Measurements from ENCODE around the gene TTYH2. TPM values are rescaled to one million over a fixed set of nuclear protein-coding genes. Genes with fewer than 3 reads are reported as not detected.

The TTYH2 gene
- total RNA-seq, 1 experiment from 2014 or later = 0.12 TPM

DNA sequence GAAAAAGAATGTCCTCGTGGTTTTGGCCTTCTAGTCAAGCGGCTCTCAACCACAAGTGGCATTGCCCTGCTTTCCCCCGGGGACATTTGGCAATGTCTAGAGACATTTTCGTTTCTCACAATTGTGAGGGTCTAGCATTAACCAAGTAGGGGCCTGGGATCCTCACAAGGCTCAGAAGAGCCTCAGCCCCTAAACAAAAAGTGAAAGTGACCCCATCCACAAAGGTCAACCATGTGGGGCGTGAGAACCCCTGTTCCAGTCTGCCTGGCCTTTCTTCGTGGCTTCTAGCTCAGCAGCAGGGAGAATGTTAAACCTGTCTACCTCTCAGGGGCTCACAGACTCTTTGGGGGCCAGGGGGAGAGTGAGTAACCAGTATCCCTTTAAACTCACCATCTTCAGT is 14.7 kb upstream of the TTYH2 start:
- no peaks in the 10 kb centered on the region for H3K9me3 Mint-ChIP-seq (ENCODE audit: unreplicated experiment)
- peaks cover 13% of the 10 kb centered on the region for H3K36me3 Mint-ChIP-seq (ENCODE audit: insufficient read depth, unreplicated experiment)
- no peak for DNase-seq (ENCODE audit: unreplicated experiment)
- peaks cover 6% of the 10 kb centered on the region for H3K4me1 Mint-ChIP-seq (ENCODE audit: insufficient read depth, unreplicated experiment)
- TF ChIP-seq, protein P1, sequence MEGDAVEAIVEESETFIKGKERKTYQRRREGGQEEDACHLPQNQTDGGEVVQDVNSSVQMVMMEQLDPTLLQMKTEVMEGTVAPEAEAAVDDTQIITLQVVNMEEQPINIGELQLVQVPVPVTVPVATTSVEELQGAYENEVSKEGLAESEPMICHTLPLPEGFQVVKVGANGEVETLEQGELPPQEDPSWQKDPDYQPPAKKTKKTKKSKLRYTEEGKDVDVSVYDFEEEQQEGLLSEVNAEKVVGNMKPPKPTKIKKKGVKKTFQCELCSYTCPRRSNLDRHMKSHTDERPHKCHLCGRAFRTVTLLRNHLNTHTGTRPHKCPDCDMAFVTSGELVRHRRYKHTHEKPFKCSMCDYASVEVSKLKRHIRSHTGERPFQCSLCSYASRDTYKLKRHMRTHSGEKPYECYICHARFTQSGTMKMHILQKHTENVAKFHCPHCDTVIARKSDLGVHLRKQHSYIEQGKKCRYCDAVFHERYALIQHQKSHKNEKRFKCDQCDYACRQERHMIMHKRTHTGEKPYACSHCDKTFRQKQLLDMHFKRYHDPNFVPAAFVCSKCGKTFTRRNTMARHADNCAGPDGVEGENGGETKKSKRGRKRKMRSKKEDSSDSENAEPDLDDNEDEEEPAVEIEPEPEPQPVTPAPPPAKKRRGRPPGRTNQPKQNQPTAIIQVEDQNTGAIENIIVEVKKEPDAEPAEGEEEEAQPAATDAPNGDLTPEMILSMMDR (IDR thresholded peaks at IDR 0.05; ENCODE audit: unreplicated experiment) = no peak
- no peak overlapping the region for H3K4me3 Mint-ChIP-seq (ENCODE audit: unreplicated experiment)
- no peak overlapping the region for H3K27ac Mint-ChIP-seq (ENCODE audit: low read depth, unreplicated experiment)
- peaks cover 60% of the 10 kb centered on the region for H3K27me3 Mint-ChIP-seq (ENCODE audit: insufficient read depth, unreplicated experiment)
- intact Hi-C loops (cut with micrococcal nuclease) = loop anchor here (2.0 kb wide), 1 partner anchor 108 kb away; no protein-coding TSS in a partner anchor
- no TSS peak for BruUV-seq (replicated peaks)
- CTCF ChIA-PET = interaction anchor here (0.5 kb wide), 1 partner anchor 830 kb away, joined by 3 read pairs; no protein-coding TSS in a partner anchor
- POLR2A ChIA-PET = no interaction called here

DNA sequence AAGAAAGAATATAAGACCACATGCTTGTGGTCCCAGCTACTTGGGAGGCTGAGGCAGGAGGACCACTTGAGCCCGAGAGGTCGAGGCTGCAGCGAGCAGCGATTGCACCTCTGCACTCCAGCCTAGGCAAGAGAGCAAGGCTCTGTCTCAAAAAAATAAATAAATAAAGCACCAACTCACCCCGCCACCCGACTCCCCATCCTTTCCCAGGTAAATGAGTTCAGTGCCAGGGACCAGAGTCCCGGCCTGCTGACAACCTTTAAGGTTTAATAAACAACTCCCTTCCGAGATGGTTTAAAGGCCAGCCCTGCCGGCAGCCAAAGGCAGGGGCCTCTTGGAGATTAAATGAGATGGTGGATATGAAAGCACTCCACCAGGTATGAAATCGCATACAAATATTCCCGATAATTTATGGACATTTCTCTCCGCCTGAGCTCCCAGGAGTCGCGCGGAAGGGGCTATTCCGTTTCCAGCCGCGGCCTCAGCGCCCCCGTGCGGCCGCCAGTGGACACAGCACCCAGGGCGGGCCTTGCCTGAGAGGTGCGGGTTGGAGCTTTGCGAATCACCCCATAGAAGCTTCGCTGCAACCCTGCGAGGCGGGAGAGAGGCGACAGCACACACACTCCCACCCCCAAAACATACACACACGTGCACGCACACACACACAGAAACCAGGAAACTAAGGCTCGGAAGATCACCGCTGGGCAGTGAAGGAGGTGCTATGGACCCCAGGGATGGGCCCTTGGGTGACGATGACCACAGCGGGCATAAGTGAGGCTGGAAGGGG is 13.9 kb upstream of the TTYH2 start:
- H3K9me3 Mint-ChIP-seq (ENCODE audit: unreplicated experiment) = no peaks in the 10 kb centered on the region
- POLR2A ChIA-PET = interaction anchor here (0.6 kb wide), 1 partner anchor 1043 kb away, joined by 4 read pairs; no protein-coding TSS in a partner anchor
- H3K27ac Mint-ChIP-seq (ENCODE audit: low read depth, unreplicated experiment) = no peak overlapping the region
- peaks cover 21% of the 10 kb centered on the region for H3K36me3 Mint-ChIP-seq (ENCODE audit: insufficient read depth, unreplicated experiment)
- TF ChIP-seq, protein P1 (IDR thresholded peaks at IDR 0.05; ENCODE audit: unreplicated experiment) = peak; percentile 77
- peak; percentile 47 for DNase-seq (ENCODE audit: unreplicated experiment)
- no peak overlapping the region for H3K4me3 Mint-ChIP-seq (ENCODE audit: unreplicated experiment)
- H3K4me1 Mint-ChIP-seq (ENCODE audit: insufficient read depth, unreplicated experiment) = peaks cover 6% of the 10 kb centered on the region
- intact Hi-C loops (cut with micrococcal nuclease) = loop anchor here (2.0 kb wide), 1 partner anchor 109 kb away; no protein-coding TSS in a partner anchor
- H3K27me3 Mint-ChIP-seq (ENCODE audit: insufficient read depth, unreplicated experiment) = peaks cover 59% of the 10 kb centered on the region
- CTCF ChIA-PET = interaction anchor here (0.5 to 0.7 kb wide), 4 partner anchors 10 to 167 kb away, joined by 3 to 4 read pairs (median 3); no protein-coding TSS in a partner anchor
- BruUV-seq (replicated peaks) = no TSS peak

DNA sequence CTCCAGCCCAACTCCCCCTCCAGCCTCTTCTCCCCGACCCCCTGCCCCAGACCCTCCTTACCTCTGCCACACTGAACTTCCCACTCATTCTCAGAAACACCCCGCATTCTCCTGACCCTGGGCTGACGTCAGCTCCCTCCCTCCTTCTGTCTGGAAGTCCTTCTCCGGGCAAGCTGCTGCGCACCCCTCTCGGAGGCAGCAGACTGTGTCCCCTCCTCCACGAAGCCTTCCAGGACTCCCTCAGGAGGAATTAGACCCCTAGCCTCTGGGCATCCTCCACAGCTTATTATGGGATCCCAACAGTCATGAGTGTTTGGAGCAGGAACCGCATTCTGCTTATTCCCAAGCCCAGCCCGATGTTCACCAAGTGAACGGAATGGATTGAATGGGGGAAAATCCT is 13.3 kb upstream of the TTYH2 start:
- Mint-ChIP-seq H3K36me3 (ENCODE audit: insufficient read depth, unreplicated experiment) (peaks cover 27% of the 10 kb centered on the region), H3K27ac (ENCODE audit: low read depth, unreplicated experiment) (no peak overlapping the region), H3K9me3 (ENCODE audit: unreplicated experiment) (no peaks in the 10 kb centered on the region), H3K27me3 (ENCODE audit: insufficient read depth, unreplicated experiment) (peaks cover 53% of the 10 kb centered on the region), H3K4me1 (ENCODE audit: insufficient read depth, unreplicated experiment) (peaks cover 8% of the 10 kb centered on the region), H3K4me3 (ENCODE audit: unreplicated experiment) (no peak overlapping the region)
- intact Hi-C loops (cut with micrococcal nuclease) = no loop called here
- CTCF ChIA-PET = interaction anchor here (0.5 to 0.7 kb wide), 3 partner anchors 13 to 166 kb away, joined by 3 read pairs; no protein-coding TSS in a partner anchor
- no peak for DNase-seq (ENCODE audit: unreplicated experiment)
- no TSS peak for BruUV-seq (replicated peaks)
- TF ChIP-seq, protein P1 (IDR thresholded peaks at IDR 0.05; ENCODE audit: unreplicated experiment) = no peak
- POLR2A ChIA-PET = interaction anchor here (0.6 kb wide), 1 partner anchor 1043 kb away, joined by 4 read pairs; no protein-coding TSS in a partner anchor

DNA sequence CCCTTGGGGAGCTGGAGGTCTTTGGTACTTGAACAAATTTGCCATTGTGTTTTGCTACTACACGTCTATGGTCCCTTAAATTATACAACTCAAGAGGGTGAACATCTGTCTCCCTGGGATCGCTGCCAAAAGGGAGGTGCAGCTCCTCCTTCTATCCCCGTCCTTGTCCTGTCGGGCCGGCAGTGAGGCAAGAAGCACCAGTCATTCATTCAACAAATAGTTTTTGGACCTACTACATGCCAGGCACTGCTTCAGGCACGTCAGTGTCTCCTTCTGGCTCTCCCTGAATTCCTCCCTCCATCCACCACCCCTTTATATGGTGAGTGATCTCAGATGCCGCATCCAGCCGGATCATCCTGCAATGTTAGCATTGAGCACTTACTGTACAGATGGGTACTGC is 12.1 kb upstream of the TTYH2 start:
- Mint-ChIP-seq H3K36me3 (ENCODE audit: insufficient read depth, unreplicated experiment) (peaks cover 38% of the 10 kb centered on the region), H3K4me1 (ENCODE audit: insufficient read depth, unreplicated experiment) (peaks cover 16% of the 10 kb centered on the region), H3K4me3 (ENCODE audit: unreplicated experiment) (no peak overlapping the region), H3K27me3 (ENCODE audit: insufficient read depth, unreplicated experiment) (peaks cover 42% of the 10 kb centered on the region), H3K27ac (ENCODE audit: low read depth, unreplicated experiment) (no peak overlapping the region), H3K9me3 (ENCODE audit: unreplicated experiment) (no peaks in the 10 kb centered on the region)
- ChIA-PET POLR2A (interaction anchor here (0.8 to 4.7 kb wide), 2 partner anchors 12 to 973 kb away, joined by 3 to 32 read pairs; partner anchors contain the start of gene TTYH2), CTCF (interaction anchor here (0.5 to 0.6 kb wide), 2 partner anchors 339 to 748 kb away, joined by 3 read pairs; no protein-coding TSS in a partner anchor)
- intact Hi-C loops (cut with micrococcal nuclease) = no loop called here
- BruUV-seq (replicated peaks) = no TSS peak
- TF ChIP-seq, protein P1 (IDR thresholded peaks at IDR 0.05; ENCODE audit: unreplicated experiment) = no peak
- peak; percentile 73 for DNase-seq (ENCODE audit: unreplicated experiment)
